Neuron (in vitro differentiated cells): Measurements from ENCODE around the gene SPEG.

ENCODE experiments used
- H2AFZ ChIP-seq: one replicate; pipeline ENCODE4 v1.6.1; 2013; ENCODE audit warnings: low read depth, mild to moderate bottlenecking, inconsistent platforms, low read length, moderate library complexity
- H3K27me3 ChIP-seq: one replicate; pipeline ENCODE4 v1.6.1; 2013; ENCODE audit warnings: low read length; ENCODE audit not compliant: insufficient read depth
- H3K36me3 ChIP-seq: one replicate; pipeline ENCODE4 v1.6.1; 2013; ENCODE audit warnings: low read length; ENCODE audit not compliant: insufficient read depth
- H3K4me1 ChIP-seq: one replicate; pipeline ENCODE4 v1.6.1; 2013; ENCODE audit warnings: low read length; ENCODE audit not compliant: insufficient read depth
- H3K4me3 ChIP-seq: 2 replicates; pipeline ENCODE4 v1.5.1; 2013; ENCODE audit warnings: mild to moderate bottlenecking, low read length, moderate library complexity
- H3K9me3 ChIP-seq: one replicate; pipeline ENCODE4 v1.6.1; 2013; ENCODE audit warnings: low read length

SPEG gene

DNA sequence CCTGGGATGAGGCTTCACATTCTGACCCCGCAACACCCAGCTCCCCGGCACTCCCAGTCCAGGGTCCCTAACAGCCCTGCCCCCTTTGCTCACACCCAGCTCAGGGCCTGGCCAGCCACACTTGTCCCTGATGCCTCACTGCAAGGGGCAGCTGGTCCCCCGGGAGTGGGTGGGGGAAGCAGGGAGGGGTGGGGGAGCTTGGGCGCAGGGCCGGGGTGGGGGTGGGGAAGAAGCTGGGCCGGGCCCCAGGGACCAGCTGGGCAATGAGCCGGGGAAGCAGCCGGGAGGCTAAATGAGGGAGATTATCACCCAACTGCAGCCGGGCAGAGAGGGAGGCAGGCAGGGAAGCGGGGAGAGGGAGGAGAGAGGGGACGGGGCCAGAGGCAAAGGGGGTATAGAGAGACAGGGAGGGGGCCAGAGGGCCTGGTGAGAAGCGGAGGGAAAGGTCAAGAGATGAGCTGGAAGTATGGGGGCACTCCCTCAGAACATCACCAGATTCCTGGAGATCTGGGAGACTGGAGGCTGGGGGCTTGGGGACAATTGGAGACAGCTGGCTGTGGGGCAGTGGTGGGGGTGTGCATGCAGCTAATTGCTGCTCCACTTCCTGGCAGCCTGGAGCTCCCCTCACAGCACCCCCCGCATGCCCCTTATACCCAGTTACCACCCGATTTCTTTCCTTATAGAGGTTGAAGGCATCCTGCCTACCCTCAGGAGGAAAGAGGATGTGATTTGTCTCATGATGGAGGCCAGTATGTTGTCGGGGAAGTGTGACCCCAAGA is 77.1 kb downstream of the SPEG start:
- Histone ChIP-seq H3K9me3 (no peaks in the 10 kb centered on the region), H3K4me3 (no peak overlapping the region), H3K4me1 (peaks cover 66% of the 10 kb centered on the region), H3K27me3 (peaks cover 55% of the 10 kb centered on the region), H2AFZ (no peak overlapping the region), H3K36me3 (no peaks in the 10 kb centered on the region)

DNA sequence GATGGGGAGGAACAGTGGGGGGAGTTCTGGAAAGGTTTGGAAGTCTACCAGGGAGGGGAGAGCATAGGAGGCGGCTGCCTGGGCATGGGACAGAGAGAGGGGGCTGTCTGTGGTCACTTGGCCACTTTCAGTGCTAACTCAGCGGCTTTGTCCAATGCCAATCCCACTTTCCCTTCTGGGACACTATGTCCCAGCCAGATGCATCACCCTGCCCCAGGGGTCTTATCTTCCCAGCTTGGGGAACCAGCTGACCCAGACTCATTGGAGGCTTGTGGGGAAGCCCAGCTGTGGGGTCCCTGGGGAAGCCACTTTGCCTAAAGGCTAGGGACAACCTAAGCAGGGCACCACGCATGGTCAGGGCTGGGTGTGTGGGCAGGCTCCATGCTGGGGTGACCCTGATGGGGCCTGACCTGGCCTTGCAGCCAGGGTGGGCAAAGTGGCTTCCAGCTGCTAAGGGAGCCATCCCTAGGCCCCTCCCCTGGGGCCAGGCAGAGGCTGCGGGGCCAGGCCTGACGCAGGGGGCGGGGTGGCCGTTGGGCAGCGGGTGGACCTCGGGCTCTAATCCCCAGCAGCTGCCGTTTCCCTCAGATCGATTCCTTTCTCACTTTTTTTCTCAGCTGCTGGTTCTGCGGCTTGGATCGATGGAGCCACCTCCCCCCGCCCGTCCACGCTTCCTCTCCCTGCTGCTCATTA is 78.0 kb downstream of the SPEG start:
- Histone ChIP-seq H3K36me3 (no peaks in the 10 kb centered on the region), H3K27me3 (peaks cover 64% of the 10 kb centered on the region), H3K9me3 (no peaks in the 10 kb centered on the region), H3K4me1 (peaks cover 57% of the 10 kb centered on the region), H2AFZ (no peak overlapping the region), H3K4me3 (no peak overlapping the region)

DNA sequence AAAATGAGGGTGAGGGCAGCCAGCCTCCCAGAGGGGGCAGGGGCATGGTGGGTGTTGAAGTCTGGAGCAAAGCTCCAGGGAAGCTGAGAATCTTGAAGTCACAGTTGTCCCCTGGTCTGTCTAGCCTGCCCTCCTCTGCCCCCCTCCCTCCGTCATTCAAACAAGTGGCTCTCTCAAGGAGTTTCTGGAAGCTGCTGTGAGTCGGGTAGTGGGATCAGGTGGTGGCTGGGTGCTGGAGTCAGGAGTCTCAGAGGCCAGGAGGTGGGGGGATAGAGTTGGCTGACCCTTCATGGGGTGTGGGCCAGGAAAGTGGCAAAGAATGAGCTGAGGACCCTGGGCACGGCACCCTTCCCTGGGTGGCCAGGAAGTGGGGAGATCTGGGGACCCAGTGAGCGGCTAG is 79.1 kb downstream of the SPEG start:
- H3K36me3 ChIP-seq, result no peaks in the 10 kb centered on the region
- peaks cover 48% of the 10 kb centered on the region for H3K4me1 ChIP-seq
- H3K4me3 ChIP-seq, result no peak overlapping the region
- no peaks in the 10 kb centered on the region for H3K9me3 ChIP-seq
- H3K27me3 ChIP-seq, result peaks cover 69% of the 10 kb centered on the region
- no peak overlapping the region for H2AFZ ChIP-seq

DNA sequence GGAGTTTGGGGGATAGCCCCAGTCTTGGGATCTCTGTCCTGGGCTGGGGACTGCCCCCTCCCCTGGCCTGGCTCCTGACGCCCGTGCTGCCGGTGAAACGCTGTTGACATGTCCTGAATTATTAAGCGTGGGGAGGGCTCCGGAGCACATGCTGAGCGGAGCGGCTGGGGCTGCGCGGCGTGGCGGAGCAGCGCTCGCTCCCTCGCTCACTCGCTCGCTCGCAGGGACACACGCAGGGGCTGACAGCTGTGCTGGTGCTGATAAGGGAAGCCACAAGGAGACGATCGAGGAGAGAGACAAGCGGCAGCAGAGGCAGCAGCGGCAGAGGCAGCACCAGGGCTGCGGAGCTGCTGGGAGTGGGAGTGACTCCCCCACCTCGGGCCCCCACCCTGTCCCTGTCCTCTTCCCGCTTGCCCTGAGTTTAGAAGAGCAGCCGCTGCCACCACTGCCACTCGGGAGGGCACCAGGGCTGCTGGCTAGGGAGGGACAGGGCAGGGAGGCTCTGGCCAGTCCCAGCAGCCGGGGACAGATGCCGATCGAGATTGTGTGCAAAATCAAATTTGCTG is 79.6 kb downstream of the SPEG start, which contains the start of gene ASIC4:
TSS of gene ASIC4 (plus strand) at position 287 of the 566 bp plus-strand sequence. CDS start at position 530, 243 bp downstream.
- no peaks in the 10 kb centered on the region for H3K9me3 ChIP-seq
- H3K27me3 ChIP-seq, result peaks cover 70% of the 10 kb centered on the region
- peaks cover 43% of the 10 kb centered on the region for H3K4me1 ChIP-seq
- H3K4me3 ChIP-seq, result no peak within 1 kb of the TSS
- H3K36me3 ChIP-seq, result no peaks in the 10 kb centered on the region
- no peak within 1 kb of the TSS for H2AFZ ChIP-seq

DNA sequence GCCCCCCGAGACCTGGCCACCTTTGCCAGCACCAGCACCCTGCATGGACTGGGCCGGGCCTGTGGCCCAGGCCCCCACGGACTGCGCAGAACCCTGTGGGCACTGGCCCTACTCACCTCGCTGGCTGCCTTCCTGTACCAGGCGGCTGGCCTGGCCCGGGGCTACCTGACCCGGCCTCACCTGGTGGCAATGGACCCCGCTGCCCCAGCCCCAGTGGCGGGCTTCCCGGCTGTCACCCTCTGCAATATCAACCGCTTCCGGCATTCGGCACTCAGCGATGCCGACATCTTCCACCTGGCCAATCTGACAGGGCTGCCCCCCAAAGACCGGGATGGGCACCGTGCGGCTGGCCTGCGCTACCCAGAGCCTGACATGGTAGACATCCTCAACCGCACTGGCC is 80.2 kb downstream of the SPEG start:
- H2AFZ ChIP-seq, result no peak overlapping the region
- H3K27me3 ChIP-seq, result peaks cover 74% of the 10 kb centered on the region
- no peaks in the 10 kb centered on the region for H3K36me3 ChIP-seq
- H3K4me1 ChIP-seq, result peaks cover 38% of the 10 kb centered on the region
- no peak overlapping the region for H3K4me3 ChIP-seq
- H3K9me3 ChIP-seq, result no peaks in the 10 kb centered on the region

DNA sequence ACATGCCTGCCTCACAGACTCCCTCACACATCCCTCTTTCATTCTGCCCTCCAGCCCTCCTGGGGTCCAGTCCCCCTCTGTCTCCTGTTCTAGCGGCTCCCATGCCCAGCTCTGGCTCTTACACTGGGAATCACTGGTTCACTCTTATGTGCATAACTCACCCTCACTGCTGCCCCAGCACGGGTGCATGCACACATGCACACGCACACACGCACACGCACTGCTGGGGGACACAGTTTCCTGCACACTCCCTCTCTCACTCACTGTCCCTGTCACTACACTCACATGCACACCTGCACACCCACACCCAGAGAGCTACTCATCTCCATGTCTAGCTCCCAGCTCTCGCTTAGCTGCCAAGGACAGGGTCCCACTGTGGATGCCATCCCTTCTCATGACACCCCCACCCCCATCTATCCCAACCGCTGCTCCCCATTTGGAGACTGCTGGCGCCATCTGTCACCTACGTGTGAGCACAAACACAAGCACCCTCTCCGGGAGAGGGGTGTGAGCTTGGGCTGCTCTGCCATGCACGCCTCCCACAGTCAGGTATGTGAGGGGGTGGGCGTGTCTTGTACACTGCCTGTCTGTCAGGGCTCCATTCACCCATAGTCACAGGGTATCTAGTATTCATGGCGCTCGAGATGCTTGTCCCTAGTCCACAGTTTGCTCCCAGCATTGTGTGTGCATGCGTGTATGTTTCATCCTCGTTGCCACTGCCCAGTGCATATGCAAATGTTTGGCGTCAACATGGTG is 81.4 kb downstream of the SPEG start:
- Histone ChIP-seq H3K4me3 (no peak overlapping the region), H3K4me1 (peaks cover 34% of the 10 kb centered on the region), H2AFZ (no peak overlapping the region), H3K9me3 (no peaks in the 10 kb centered on the region), H3K36me3 (no peaks in the 10 kb centered on the region), H3K27me3 (peaks cover 83% of the 10 kb centered on the region)

DNA sequence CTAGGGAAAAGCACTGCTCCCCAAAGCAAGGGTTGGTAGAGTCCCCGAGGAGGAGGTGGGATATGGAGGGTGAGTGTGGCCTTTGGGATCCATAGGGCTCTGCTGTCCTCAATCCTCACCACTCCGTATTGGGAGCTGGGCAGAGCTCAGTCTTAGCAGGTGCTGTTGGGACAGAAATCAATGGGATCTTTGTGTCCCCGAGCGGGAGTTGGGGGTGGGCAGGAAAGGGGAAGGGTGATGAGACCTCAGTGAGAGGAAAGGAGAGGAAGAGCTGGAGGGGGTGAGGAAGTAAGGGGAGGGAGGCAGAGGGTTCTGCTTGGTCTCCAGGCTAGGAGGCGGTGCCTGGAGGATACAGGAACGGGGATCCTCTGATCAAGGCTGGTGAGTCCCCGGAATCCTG is 82.2 kb downstream of the SPEG start:
- Histone ChIP-seq H3K27me3 (peaks cover 82% of the 10 kb centered on the region), H3K9me3 (no peaks in the 10 kb centered on the region), H3K4me3 (no peak overlapping the region), H3K4me1 (peaks cover 37% of the 10 kb centered on the region), H2AFZ (no peak overlapping the region), H3K36me3 (no peaks in the 10 kb centered on the region)

DNA sequence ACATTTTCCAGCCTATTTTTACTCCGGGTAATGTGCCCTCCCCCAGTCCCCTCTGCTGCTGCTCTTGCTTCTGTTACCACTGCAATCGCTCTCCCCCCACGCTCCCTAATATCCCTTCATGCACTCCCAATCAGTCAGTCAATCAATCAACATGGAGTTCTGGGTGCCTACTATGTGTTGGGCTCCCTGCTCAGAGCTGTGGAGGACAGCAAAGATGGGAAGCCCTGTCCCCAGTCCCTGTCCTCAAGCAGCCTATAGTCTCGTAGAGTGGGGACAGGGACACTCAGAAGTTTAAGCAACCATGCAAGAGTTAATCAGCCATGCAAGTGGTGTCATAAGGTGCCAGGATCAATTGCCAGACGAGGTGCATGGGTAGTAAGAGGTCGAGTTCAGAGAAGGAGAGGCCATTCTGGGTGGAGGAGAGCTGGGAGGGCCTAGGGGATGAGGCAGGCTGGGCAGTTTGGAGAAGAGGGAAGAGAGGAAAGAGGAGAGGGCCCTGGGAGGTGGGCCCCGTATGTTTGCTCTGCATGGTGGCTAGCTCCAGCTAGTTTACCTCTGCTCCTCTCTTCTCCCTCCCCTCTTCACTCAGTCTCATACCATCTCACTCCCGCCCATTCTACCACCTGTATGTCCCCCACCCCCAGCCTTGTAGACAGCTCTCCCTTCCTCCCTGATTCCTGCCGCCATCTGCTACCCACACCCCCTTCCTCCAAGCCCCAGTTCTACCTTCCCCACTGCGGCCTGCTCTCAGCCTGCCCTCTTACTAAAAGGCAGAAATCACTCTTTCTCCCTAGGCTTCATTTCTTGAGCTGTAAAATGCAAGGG is 83.5 kb downstream of the SPEG start:
- Histone ChIP-seq H2AFZ (no peak overlapping the region), H3K36me3 (no peaks in the 10 kb centered on the region), H3K4me1 (peaks cover 37% of the 10 kb centered on the region), H3K9me3 (no peaks in the 10 kb centered on the region), H3K27me3 (peaks cover 72% of the 10 kb centered on the region), H3K4me3 (no peak overlapping the region)

DNA sequence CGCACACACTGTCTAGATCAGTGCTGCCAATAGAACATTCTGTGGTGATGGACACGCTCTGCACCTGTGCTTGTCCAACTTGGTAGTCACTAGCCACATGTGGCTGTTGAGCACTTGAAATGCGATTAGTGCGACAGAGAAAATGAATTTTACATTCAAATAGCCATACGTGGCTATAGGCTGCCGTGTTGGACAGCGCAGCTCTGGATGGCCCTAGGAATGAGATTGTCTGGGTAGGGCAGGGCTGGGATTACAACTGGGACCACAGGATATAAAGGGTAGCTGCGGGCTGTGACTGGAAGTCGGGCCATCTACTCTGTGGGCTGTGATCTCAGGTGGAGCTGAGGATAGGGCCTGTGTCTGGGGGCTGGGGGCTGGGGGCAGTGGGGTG is 84.9 kb downstream of the SPEG start:
- Histone ChIP-seq H3K4me1 (peaks cover 26% of the 10 kb centered on the region), H3K27me3 (peaks cover 70% of the 10 kb centered on the region), H3K36me3 (no peaks in the 10 kb centered on the region), H3K9me3 (no peaks in the 10 kb centered on the region), H2AFZ (no peak overlapping the region), H3K4me3 (no peak overlapping the region)

DNA sequence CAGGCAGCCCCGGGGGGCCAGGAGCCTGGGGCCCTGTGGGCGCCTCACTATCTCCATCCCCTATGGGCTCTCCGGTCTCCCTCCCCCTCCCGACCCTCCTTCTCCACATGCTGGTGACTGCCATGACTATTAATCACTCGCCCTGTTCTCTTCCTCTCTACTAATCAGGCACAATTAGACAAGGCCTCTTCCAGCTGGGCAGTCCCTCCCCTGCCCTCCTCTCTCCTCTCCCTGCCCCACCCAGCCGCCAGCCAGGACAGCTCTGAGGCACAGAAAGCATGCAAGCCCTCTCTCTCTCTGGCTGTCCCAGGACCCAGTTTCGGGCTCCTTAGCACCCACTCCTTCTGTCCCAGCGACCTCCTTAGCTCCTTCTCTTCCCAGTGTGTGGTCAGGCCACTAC is 85.4 kb downstream of the SPEG start:
- Histone ChIP-seq H3K9me3 (no peaks in the 10 kb centered on the region), H3K4me3 (no peak overlapping the region), H2AFZ (no peak overlapping the region), H3K4me1 (peaks cover 24% of the 10 kb centered on the region), H3K36me3 (no peaks in the 10 kb centered on the region), H3K27me3 (peaks cover 64% of the 10 kb centered on the region)

DNA sequence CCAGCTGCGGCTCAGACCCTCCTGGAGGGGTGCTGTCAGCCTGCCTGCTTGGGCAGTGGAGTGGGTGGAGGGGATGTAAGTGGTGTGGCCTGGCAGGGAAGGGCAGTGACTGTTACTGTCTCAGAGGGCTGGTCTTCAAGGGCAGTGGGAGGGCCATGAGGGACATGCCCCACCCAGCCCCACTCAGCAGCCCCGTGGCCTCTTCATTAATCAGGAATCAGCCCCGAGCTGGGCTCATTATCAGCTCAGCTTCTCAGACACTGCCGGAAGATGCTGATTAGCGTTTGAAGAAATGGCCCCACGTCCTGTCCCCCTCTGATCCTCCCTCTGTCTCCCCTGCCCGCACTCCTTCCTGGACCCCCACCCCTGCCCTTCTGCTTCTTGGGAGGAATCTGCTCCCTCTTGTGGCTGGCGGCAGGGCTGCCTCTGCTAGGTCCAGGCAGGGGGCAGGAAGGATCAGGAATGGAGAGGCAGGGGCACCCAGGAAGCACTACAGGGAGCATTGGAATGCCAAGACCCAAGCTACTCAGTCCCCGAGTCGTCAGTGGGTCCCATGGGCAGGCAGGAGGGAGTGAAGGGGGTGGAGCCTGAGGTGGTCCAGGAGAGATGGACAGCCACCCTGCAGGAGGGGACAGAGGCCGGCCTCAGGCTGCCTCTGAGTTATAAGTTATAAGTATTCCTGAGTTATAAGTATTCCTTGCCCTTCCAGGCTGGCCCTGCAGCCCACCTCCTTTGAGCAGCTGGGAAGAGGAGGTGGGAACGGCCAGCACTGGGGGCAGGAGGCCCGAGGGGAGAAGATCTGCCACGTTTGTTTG is 86.6 kb downstream of the SPEG start:
- peaks cover 52% of the 10 kb centered on the region for H3K27me3 ChIP-seq
- peaks cover 35% of the 10 kb centered on the region for H3K4me1 ChIP-seq
- H2AFZ ChIP-seq, result no peak overlapping the region
- no peak overlapping the region for H3K4me3 ChIP-seq
- H3K36me3 ChIP-seq, result no peaks in the 10 kb centered on the region
- H3K9me3 ChIP-seq, result no peaks in the 10 kb centered on the region
